H1 (cell line): ENCODE data around the gene RFNG. TPM values are rescaled to one million over a fixed set of nuclear protein-coding genes. Genes with fewer than 3 reads are reported as not detected.

Experiments used
- CHD7 ChIP-seq: fragments of 300-600 bp; sonication (generic); IDR thresholded peaks from 2 replicates; pipeline ENCODE4 v1.7.1; 2012; ENCODE audit warnings: low read length, moderate library complexity, mild to moderate bottlenecking, inconsistent platforms; ENCODE audit not compliant: insufficient replicate concordance
- EP300 ChIP-seq, 2 experiments: IDR thresholded peaks; 1 replicate in 1 of 2; 2 replicates in 1 of 2; pipeline ENCODE4 v1.6.1; 2011 to 2012; ENCODE audit warnings: low read depth in 2 of 2, low read length in 2 of 2, mild to moderate bottlenecking in 2 of 2, borderline replicate concordance in 1 of 2, inconsistent platforms in 1 of 2, moderate library complexity in 1 of 2
- SIRT6 ChIP-seq: IDR thresholded peaks from one replicate; pipeline ENCODE4 v1.7.1; 2012; ENCODE audit warnings: low read length, inconsistent platforms
- polyA plus RNA-seq, 7 experiments: library from polyadenylated mRNA; depleted of rRNA in 3 of 7; stranded (reverse) in 5 of 7; unstranded in 2 of 7; fragments of >200 nt in 5 of 7; fragments of 200-250 nt in 2 of 7; gene quantifications; 1 replicate in 5 of 7; 2 replicates in 1 of 7; 4 replicates in 1 of 7; pipeline versions ENCODE4 v1.2.1 to v1.2.3, GENCODE V29; 2011 to 2013; ENCODE audit warnings: missing spikeins in 2 of 7, mixed read lengths in 2 of 7
- total RNA-seq: library from RNA; stranded (reverse); fragmentation: NEBNext Ultra II Directional; extraction: Animal tissue kit (Norgen Biotek cat#: 25700); gene quantifications from 2 replicates; pipeline ENCODE4 v1.2.1, GENCODE V29; 2021

Gene RFNG
- total and polyA plus RNA-seq, 2 of the 8 experiments (the other 6 are each of a cell fraction or from before 2014, with no cell fraction given): 26.7 to 28.4 TPM

GRCh38 chr17:82045936-82046484, 5.6 kb downstream of the RFNG start (continued):
- no peak for TF ChIP-seq CHD7
- no peak for TF ChIP-seq EP300 (IDR thresholded peaks at IDR 0.05; ENCODE audit: borderline replicate concordance in 1 of 2, low read depth in 2 of 2, low read length in 2 of 2)
- no peak for TF ChIP-seq SIRT6
